HepG2 (cell line): Measurements from ENCODE around the gene PRSS27. TPM values are rescaled to one million over a fixed set of nuclear protein-coding genes. Genes with fewer than 3 reads are reported as not detected.

ENCODE experiments used
- AGO1 ChIP-seq: fragments of 200-400 bp; formaldehyde crosslinking; IDR thresholded peaks from 2 replicates; pipeline ENCODE4 v1.6.1; 2017; ENCODE audit warnings: mild to moderate bottlenecking, low read depth, low read length, moderate library complexity; ENCODE audit not compliant: poor library complexity, severe bottlenecking
- ATF7-NPFF ChIP-seq: sonication (generic); formaldehyde crosslinking; IDR thresholded peaks from 2 replicates; pipeline ENCODE4 v1.8.1; 2023; ENCODE audit warnings: mild to moderate bottlenecking, low read depth, missing genetic modification reagents, moderate library complexity
- DNMT1 ChIP-seq: sonication (generic); formaldehyde crosslinking; IDR thresholded peaks from 2 replicates; pipeline ENCODE4 v1.5.1; 2020; ENCODE audit warnings: mild to moderate bottlenecking, missing genetic modification reagents
- ESRRA ChIP-seq: sonication (generic); formaldehyde crosslinking; IDR thresholded peaks from 2 replicates; pipeline ENCODE4 v1.5.1; 2020; ENCODE audit warnings: mild to moderate bottlenecking, low read depth, missing genetic modification reagents
- HDAC2 ChIP-seq: sonication (generic); formaldehyde crosslinking; IDR thresholded peaks from 2 replicates; pipeline ENCODE4 v1.4.0; 2020; ENCODE audit warnings: missing genetic modification reagents
- ISL2 ChIP-seq: sonication (generic); formaldehyde crosslinking; IDR thresholded peaks from 2 replicates; pipeline ENCODE4 v1.5.0; 2020; ENCODE audit warnings: missing genetic modification reagents
- RBAK ChIP-seq: sonication (generic); formaldehyde crosslinking; IDR thresholded peaks from 2 replicates; pipeline ENCODE4 v1.5.1; 2020; ENCODE audit warnings: mild to moderate bottlenecking, missing genetic modification reagents
- SMAD1 ChIP-seq: sonication (generic); formaldehyde crosslinking; IDR thresholded peaks from 2 replicates; pipeline ENCODE4 v1.4.0; 2020; ENCODE audit warnings: missing genetic modification reagents, low read depth, mild to moderate bottlenecking, borderline replicate concordance
- ZMYM3 ChIP-seq: sonication (generic); formaldehyde crosslinking; IDR thresholded peaks from 2 replicates; pipeline ENCODE4 v1.5.1; 2020; ENCODE audit warnings: mild to moderate bottlenecking, missing genetic modification reagents
- ZNF205 ChIP-seq: IDR thresholded peaks from 2 replicates; pipeline ENCODE4 v1.6.1; 2018; ENCODE audit warnings: missing biosample characterization, missing genetic modification reagents
- ZNF616 ChIP-seq: sonication (generic); formaldehyde crosslinking; IDR thresholded peaks from 2 replicates; pipeline ENCODE4 v1.5.0; 2020; ENCODE audit warnings: low read depth, mild to moderate bottlenecking, missing genetic modification reagents
- ZSCAN9 ChIP-seq: IDR thresholded peaks from 2 replicates; pipeline ENCODE4 v1.6.1; 2016; ENCODE audit warnings: borderline replicate concordance
- polyA plus RNA-seq, 8 experiments: library from polyadenylated mRNA; depleted of rRNA in 3 of 8; stranded (reverse) in 7 of 8; unstranded in 1 of 8; fragments of >200 nt; fragmentation: Illumina TruSeq in 4 of 8; extraction: Trizol in 4 of 8; gene quantifications; 2 replicates each; pipeline versions ENCODE4 v1.2.1 to v1.2.3, GENCODE V29; 2011 to 2016; ENCODE audit warnings: low read depth in 4 of 8, missing spikeins in 1 of 8, mixed read lengths in 1 of 8; ENCODE audit not compliant: insufficient read depth in 1 of 8
- total RNA-seq, 5 experiments: library from RNA; depleted of rRNA; stranded (reverse); fragments of >200 nt; fragmentation: Illumina TruSeq; extraction: Trizol; gene quantifications; 2 replicates each; pipeline ENCODE4 v1.2.3, GENCODE V29; 2016; ENCODE audit warnings: low read depth in 1 of 5
- TF ChIP-seq, protein P1 (sequence below): IDR thresholded peaks from 2 replicates; pipeline ENCODE4 v1.6.1; 2016; ENCODE audit warnings: missing compliant biosample characterization, missing genetic modification reagents, borderline replicate concordance
- TF ChIP-seq, protein P2 (sequence below): sonication (generic); formaldehyde crosslinking; IDR thresholded peaks from 2 replicates; pipeline ENCODE4 v1.5.0; 2020; ENCODE audit warnings: missing genetic modification reagents, mild to moderate bottlenecking, borderline replicate concordance
- TF ChIP-seq, protein P3 (sequence below): sonication (generic); formaldehyde crosslinking; IDR thresholded peaks from 2 replicates; pipeline ENCODE4 v1.4.0; 2020; ENCODE audit warnings: mild to moderate bottlenecking, missing genetic modification reagents
- TF ChIP-seq, protein P4 (sequence below): sonication (generic); formaldehyde crosslinking; IDR thresholded peaks from 2 replicates; pipeline ENCODE4 v1.4.0; 2020; ENCODE audit warnings: low read depth, missing genetic modification reagents
- TF ChIP-seq, protein P5 (sequence below): IDR thresholded peaks from 2 replicates; pipeline ENCODE4 v1.6.1; 2016; ENCODE audit warnings: low read depth
- TF ChIP-seq, protein P6 (sequence below): sonication (generic); formaldehyde crosslinking; IDR thresholded peaks from 2 replicates; pipeline ENCODE4 v1.8.0; 2023; ENCODE audit warnings: mild to moderate bottlenecking, missing genetic modification reagents

PRSS27 gene
- total and polyA plus RNA-seq, 2 of the 13 experiments (the other 11 are each of a cell fraction or from before 2014, with no cell fraction given): 0.20 to 0.73 TPM

DNA sequence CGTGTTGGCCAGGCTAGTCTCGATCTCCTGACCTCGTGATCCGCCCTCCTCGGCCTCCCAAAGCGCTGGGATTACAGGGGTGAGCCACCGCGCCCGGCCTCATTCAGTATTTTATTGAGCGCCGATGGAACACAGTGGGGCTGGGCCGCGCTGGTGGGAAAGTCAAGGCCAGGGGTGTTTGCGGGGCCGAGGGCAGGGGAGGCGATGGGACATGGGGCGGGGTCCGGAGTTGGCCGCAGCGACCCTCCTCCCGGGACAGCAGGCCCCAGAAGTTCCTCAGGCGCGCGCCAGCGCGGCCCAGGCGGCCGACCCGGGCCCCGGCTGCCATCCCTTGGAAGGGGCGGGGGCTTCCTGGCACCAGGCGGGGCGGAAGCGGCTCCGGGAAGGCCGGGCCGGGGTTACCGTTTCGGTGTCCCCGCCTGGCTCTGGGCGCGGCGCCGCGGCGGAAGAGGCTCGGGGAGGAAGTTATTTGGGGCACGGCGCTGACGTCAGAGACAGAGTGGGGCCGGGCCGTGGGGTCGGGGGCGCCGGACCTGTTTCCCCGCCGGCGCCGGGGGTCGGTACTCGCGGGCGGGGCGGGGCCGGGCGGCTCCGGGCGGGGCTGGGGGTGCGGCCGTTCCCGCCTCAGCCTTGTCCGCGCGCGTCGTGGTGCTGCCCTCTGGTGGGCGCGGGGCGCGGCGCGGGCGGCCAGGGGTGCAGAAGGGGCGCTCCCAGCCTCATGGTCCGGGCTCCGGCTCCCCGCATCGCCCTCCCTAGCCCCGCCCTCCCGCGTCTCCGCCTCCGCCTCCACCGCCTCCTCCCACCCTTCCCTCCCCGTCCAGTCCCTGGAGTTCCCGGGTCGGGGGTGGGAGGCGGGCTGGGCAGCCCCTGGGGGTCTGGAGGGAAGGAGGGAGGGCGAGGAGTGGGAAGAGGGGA, 952 bp upstream of the PRSS27 start (continued):
- TF ChIP-seq, protein P1, sequence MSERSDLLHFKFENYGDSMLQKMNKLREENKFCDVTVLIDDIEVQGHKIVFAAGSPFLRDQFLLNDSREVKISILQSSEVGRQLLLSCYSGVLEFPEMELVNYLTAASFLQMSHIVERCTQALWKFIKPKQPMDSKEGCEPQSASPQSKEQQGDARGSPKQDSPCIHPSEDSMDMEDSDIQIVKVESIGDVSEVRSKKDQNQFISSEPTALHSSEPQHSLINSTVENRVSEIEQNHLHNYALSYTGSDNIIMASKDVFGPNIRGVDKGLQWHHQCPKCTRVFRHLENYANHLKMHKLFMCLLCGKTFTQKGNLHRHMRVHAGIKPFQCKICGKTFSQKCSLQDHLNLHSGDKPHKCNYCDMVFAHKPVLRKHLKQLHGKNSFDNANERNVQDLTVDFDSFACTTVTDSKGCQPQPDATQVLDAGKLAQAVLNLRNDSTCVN (CRISPR knock-in tag): no peak
- TF ChIP-seq ZMYM3 (CRISPR knock-in tag): no peak
- TF ChIP-seq, protein P2, sequence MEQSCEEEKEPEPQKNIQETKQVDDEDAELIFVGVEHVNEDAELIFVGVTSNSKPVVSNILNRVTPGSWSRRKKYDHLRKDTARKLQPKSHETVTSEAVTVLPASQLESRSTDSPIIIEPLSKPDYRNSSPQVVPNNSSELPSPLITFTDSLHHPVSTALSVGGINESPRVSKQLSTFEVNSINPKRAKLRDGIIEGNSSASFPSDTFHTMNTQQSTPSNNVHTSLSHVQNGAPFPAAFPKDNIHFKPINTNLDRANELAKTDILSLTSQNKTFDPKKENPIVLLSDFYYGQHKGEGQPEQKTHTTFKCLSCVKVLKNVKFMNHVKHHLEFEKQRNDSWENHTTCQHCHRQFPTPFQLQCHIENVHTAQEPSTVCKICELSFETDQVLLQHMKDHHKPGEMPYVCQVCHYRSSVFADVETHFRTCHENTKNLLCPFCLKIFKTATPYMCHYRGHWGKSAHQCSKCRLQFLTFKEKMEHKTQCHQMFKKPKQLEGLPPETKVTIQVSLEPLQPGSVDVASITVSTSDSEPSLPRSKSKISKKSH: peak; percentile 50; the same call in 1 of the 2 replicates
- TF ChIP-seq, protein P3, sequence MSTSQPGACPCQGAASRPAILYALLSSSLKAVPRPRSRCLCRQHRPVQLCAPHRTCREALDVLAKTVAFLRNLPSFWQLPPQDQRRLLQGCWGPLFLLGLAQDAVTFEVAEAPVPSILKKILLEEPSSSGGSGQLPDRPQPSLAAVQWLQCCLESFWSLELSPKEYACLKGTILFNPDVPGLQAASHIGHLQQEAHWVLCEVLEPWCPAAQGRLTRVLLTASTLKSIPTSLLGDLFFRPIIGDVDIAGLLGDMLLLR (CRISPR knock-in tag): no peak; the same call in 1 of the 2 replicates
- TF ChIP-seq ATF7-NPFF (CRISPR knock-in tag): no peak
- TF ChIP-seq, protein P4, sequence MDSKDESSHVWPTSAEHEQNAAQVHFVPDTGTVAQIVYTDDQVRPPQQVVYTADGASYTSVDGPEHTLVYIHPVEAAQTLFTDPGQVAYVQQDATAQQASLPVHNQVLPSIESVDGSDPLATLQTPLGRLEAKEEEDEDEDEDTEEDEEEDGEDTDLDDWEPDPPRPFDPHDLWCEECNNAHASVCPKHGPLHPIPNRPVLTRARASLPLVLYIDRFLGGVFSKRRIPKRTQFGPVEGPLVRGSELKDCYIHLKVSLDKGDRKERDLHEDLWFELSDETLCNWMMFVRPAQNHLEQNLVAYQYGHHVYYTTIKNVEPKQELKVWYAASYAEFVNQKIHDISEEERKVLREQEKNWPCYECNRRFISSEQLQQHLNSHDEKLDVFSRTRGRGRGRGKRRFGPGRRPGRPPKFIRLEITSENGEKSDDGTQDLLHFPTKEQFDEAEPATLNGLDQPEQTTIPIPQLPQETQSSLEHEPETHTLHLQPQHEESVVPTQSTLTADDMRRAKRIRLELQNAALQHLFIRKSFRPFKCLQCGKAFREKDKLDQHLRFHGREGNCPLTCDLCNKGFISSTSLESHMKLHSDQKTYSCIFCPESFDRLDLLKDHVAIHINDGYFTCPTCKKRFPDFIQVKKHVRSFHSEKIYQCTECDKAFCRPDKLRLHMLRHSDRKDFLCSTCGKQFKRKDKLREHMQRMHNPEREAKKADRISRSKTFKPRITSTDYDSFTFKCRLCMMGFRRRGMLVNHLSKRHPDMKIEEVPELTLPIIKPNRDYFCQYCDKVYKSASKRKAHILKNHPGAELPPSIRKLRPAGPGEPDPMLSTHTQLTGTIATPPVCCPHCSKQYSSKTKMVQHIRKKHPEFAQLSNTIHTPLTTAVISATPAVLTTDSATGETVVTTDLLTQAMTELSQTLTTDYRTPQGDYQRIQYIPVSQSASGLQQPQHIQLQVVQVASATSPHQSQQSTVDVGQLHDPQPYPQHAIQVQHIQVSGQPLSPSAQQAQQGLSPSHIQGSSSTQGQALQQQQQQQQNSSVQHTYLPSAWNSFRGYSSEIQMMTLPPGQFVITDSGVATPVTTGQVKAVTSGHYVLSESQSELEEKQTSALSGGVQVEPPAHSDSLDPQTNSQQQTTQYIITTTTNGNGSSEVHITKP (CRISPR knock-in tag): 0 out of 2 replicates have a peak, but pooled peaks have one; percentile 36
- TF ChIP-seq ESRRA (CRISPR knock-in tag): 0 out of 2 replicates have a peak, but pooled peaks have one; percentile 18
- 0 out of 2 replicates have a peak, but pooled peaks have one; percentile 21 for TF ChIP-seq ISL2 (CRISPR knock-in tag)
- TF ChIP-seq, protein P5, sequence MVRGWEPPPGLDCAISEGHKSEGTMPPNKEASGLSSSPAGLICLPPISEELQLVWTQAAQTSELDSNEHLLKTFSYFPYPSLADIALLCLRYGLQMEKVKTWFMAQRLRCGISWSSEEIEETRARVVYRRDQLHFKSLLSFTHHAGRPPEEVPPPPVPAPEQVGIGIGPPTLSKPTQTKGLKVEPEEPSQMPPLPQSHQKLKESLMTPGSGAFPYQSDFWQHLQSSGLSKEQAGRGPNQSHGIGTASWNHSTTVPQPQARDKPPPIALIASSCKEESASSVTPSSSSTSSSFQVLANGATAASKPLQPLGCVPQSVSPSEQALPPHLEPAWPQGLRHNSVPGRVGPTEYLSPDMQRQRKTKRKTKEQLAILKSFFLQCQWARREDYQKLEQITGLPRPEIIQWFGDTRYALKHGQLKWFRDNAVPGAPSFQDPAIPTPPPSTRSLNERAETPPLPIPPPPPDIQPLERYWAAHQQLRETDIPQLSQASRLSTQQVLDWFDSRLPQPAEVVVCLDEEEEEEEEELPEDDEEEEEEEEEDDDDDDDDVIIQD (CRISPR knock-in tag): no peak
- TF ChIP-seq SMAD1 (CRISPR knock-in tag): no peak
- no peak for TF ChIP-seq ZNF205 (CRISPR knock-in tag)
- TF ChIP-seq RBAK (CRISPR knock-in tag): no peak
- TF ChIP-seq ZNF616 (CRISPR knock-in tag): 0 out of 2 replicates have a peak, but pooled peaks have one; percentile 48
- TF ChIP-seq DNMT1 (CRISPR knock-in tag): no peak
- no peak for TF ChIP-seq ZSCAN9 (CRISPR knock-in tag)
- no peak for TF ChIP-seq AGO1
- peak; percentile 38; the same call in 1 of the 2 replicates for TF ChIP-seq HDAC2 (CRISPR knock-in tag)
- TF ChIP-seq, protein P6, sequence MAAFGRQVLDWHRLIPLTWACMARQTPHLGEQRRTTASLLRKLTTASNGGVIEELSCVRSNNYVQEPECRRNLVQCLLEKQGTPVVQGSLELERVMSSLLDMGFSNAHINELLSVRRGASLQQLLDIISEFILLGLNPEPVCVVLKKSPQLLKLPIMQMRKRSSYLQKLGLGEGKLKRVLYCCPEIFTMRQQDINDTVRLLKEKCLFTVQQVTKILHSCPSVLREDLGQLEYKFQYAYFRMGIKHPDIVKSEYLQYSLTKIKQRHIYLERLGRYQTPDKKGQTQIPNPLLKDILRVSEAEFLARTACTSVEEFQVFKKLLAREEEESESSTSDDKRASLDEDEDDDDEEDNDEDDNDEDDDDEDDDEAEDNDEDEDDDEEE (CRISPR knock-in tag): no peak
